Measurements from ENCODE around the gene BACE2.

Gene BACE2

DNA sequence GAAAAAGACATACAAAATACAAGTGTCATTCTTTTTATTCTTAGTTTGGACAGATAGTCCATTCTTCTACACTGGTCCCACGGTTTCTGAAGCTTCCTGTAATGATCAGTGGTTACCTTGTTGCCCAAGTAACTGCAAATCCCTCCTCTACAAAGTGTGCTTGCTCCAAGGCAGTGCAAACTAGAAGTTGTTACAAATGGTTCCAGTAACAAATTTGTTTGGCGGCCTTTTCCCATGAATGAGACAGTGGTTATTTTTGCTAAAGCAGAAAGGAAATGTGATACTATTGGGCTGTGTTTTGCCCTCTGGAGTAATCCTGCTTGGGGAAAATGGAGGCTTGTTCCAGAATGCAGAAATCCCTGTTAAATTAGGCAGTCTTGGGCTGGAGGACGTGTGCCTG lies 8.9 kb downstream of the BACE2 start (continued):
- no peak for TF ChIP-seq ZNF629 (tag by site-specific recombination; IDR thresholded peaks at IDR 0.05)
- TF ChIP-seq, protein P1, sequence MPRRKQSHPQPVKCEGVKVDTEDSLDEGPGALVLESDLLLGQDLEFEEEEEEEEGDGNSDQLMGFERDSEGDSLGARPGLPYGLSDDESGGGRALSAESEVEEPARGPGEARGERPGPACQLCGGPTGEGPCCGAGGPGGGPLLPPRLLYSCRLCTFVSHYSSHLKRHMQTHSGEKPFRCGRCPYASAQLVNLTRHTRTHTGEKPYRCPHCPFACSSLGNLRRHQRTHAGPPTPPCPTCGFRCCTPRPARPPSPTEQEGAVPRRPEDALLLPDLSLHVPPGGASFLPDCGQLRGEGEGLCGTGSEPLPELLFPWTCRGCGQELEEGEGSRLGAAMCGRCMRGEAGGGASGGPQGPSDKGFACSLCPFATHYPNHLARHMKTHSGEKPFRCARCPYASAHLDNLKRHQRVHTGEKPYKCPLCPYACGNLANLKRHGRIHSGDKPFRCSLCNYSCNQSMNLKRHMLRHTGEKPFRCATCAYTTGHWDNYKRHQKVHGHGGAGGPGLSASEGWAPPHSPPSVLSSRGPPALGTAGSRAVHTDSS (tag by site-specific recombination; IDR thresholded peaks at IDR 0.05), result no peak
- TF ChIP-seq ZNF777 (tag by site-specific recombination; IDR thresholded peaks at IDR 0.05; ENCODE audit: borderline replicate concordance), result no peak
- no peak for TF ChIP-seq ZSCAN30 (tag by site-specific recombination; IDR thresholded peaks at IDR 0.05)
- TF ChIP-seq, protein P2, sequence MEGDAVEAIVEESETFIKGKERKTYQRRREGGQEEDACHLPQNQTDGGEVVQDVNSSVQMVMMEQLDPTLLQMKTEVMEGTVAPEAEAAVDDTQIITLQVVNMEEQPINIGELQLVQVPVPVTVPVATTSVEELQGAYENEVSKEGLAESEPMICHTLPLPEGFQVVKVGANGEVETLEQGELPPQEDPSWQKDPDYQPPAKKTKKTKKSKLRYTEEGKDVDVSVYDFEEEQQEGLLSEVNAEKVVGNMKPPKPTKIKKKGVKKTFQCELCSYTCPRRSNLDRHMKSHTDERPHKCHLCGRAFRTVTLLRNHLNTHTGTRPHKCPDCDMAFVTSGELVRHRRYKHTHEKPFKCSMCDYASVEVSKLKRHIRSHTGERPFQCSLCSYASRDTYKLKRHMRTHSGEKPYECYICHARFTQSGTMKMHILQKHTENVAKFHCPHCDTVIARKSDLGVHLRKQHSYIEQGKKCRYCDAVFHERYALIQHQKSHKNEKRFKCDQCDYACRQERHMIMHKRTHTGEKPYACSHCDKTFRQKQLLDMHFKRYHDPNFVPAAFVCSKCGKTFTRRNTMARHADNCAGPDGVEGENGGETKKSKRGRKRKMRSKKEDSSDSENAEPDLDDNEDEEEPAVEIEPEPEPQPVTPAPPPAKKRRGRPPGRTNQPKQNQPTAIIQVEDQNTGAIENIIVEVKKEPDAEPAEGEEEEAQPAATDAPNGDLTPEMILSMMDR (tag by site-specific recombination; IDR thresholded peaks at IDR 0.05), result no peak
- no peak for TF ChIP-seq ZNF132 (tag by site-specific recombination; IDR thresholded peaks at IDR 0.05; ENCODE audit: borderline replicate concordance)
- TF ChIP-seq, protein P3, sequence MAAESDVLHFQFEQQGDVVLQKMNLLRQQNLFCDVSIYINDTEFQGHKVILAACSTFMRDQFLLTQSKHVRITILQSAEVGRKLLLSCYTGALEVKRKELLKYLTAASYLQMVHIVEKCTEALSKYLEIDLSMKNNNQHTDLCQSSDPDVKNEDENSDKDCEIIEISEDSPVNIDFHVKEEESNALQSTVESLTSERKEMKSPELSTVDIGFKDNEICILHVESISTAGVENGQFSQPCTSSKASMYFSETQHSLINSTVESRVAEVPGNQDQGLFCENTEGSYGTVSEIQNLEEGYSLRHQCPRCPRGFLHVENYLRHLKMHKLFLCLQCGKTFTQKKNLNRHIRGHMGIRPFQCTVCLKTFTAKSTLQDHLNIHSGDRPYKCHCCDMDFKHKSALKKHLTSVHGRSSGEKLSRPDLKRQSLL (tag by site-specific recombination; IDR thresholded peaks at IDR 0.05), result no peak
- no peak for TF ChIP-seq GFI1B (tag by site-specific recombination; IDR thresholded peaks at IDR 0.05)

DNA sequence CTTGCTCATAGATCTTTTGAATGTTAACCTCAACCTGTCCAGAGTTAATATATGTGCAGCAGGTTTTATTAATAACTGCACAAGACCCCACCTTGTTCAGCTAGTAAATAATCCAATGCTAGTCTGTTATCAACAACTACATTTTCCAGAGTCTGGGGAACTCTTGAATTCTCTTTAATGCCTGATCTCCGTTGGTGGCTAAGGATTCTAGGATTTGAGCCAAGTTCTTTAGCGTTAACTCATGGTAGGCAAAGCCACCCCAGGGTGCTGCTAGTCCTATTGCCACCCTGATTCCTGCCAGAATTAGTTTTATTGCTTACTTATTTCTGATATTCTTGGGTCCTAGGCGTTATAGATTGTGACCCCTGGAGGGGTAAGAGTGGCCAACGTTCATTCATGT lies 12.8 kb downstream of the BACE2 start:
- TF ChIP-seq ZNF146 (tag by site-specific recombination; IDR thresholded peaks at IDR 0.05) (no peak), TRIM28 (IDR thresholded peaks at IDR 0.05; ENCODE audit: borderline replicate concordance, low read length) (no peak), KLF10 (tag by site-specific recombination; IDR thresholded peaks at IDR 0.05) (no peak), ZNF114 (tag by site-specific recombination; IDR thresholded peaks at IDR 0.05) (no peak), ZXDB (tag by site-specific recombination; IDR thresholded peaks at IDR 0.05) (no peak), ZNF324 (tag by site-specific recombination; IDR thresholded peaks at IDR 0.05) (no peak), ZNF707 (tag by site-specific recombination; IDR thresholded peaks at IDR 0.05) (no peak)
- TF ChIP-seq, protein P1 (tag by site-specific recombination; IDR thresholded peaks at IDR 0.05), result no peak
- TF ChIP-seq, protein P4, sequence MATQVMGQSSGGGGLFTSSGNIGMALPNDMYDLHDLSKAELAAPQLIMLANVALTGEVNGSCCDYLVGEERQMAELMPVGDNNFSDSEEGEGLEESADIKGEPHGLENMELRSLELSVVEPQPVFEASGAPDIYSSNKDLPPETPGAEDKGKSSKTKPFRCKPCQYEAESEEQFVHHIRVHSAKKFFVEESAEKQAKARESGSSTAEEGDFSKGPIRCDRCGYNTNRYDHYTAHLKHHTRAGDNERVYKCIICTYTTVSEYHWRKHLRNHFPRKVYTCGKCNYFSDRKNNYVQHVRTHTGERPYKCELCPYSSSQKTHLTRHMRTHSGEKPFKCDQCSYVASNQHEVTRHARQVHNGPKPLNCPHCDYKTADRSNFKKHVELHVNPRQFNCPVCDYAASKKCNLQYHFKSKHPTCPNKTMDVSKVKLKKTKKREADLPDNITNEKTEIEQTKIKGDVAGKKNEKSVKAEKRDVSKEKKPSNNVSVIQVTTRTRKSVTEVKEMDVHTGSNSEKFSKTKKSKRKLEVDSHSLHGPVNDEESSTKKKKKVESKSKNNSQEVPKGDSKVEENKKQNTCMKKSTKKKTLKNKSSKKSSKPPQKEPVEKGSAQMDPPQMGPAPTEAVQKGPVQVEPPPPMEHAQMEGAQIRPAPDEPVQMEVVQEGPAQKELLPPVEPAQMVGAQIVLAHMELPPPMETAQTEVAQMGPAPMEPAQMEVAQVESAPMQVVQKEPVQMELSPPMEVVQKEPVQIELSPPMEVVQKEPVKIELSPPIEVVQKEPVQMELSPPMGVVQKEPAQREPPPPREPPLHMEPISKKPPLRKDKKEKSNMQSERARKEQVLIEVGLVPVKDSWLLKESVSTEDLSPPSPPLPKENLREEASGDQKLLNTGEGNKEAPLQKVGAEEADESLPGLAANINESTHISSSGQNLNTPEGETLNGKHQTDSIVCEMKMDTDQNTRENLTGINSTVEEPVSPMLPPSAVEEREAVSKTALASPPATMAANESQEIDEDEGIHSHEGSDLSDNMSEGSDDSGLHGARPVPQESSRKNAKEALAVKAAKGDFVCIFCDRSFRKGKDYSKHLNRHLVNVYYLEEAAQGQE (tag by site-specific recombination; IDR thresholded peaks at IDR 0.05), result no peak
- TF ChIP-seq, protein P5, sequence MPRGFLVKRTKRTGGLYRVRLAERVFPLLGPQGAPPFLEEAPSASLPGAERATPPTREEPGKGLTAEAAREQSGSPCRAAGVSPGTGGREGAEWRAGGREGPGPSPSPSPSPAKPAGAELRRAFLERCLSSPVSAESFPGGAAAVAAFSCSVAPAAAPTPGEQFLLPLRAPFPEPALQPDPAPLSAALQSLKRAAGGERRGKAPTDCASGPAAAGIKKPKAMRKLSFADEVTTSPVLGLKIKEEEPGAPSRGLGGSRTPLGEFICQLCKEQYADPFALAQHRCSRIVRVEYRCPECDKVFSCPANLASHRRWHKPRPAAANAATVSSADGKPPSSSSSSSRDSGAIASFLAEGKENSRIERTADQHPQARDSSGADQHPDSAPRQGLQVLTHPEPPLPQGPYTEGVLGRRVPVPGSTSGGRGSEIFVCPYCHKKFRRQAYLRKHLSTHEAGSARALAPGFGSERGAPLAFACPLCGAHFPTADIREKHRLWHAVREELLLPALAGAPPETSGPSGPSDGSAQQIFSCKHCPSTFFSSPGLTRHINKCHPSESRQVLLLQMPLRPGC (tag by site-specific recombination; IDR thresholded peaks at IDR 0.05), result no peak
- TF ChIP-seq, protein P6, sequence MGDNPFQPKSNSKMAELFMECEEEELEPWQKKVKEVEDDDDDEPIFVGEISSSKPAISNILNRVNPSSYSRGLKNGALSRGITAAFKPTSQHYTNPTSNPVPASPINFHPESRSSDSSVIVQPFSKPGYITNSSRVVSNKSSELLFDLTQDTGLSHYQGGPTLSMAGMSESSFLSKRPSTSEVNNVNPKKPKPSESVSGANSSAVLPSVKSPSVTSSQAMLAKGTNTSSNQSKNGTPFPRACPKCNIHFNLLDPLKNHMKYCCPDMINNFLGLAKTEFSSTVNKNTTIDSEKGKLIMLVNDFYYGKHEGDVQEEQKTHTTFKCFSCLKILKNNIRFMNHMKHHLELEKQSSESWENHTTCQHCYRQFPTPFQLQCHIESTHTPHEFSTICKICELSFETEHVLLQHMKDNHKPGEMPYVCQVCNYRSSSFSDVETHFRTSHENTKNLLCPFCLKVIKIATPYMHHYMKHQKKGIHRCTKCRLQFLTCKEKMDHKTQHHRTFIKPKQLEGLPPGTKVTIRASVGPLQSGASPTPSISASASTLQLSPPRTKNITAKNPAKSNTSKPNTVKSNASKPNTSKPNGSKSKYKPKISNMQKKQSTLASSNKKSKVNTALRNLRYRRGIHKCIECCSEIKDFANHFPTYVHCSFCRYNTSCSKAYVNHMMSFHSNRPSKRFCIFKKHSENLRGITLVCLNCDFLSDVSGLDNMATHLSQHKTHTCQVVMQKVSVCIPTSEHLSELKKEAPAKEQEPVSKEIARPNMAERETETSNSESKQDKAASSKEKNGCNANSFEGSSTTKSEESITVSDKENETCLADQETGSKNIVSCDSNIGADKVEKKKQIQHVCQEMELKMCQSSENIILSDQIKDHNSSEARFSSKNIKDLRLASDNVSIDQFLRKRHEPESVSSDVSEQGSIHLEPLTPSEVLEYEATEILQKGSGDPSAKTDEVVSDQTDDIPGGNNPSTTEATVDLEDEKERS (tag by site-specific recombination; IDR thresholded peaks at IDR 0.05), result no peak
- no peaks in the 10 kb centered on the region; the same call in 1 of the 2 replicates for H3K9me3 ChIP-seq (ENCODE audit: control insufficient read depth, insufficient read depth, low read depth, low read length)
- H3K4me3 ChIP-seq (ENCODE audit: low read depth, low read length), result no peak overlapping the region
- ChIA-PET CTCF (interaction anchor here (0.6 to 1.0 kb wide), 2 partner anchors 9 to 231 kb away, joined by 3 read pairs; no protein-coding TSS in a partner anchor), POLR2A (no interaction called here)
- H3K4me1 ChIP-seq (ENCODE audit: control insufficient read depth, insufficient read depth, low read length), result no peaks in the 10 kb centered on the region
- H3K27ac ChIP-seq (ENCODE audit: extremely low read depth, low read depth, low read length), result no peak overlapping the region
- no peaks in the 10 kb centered on the region for H3K36me3 ChIP-seq (ENCODE audit: control insufficient read depth in 2 of 2, insufficient read depth in 1 of 2, low read length in 2 of 2)
